Measurements from ENCODE around the gene KLHL35. TPM values are rescaled to one million over a fixed set of nuclear protein-coding genes. Genes with fewer than 3 reads are reported as not detected.

KLHL35 gene
- total and polyA plus RNA-seq, 12 donors, result 0.25 to 3.5 (median 0.93) TPM

DNA sequence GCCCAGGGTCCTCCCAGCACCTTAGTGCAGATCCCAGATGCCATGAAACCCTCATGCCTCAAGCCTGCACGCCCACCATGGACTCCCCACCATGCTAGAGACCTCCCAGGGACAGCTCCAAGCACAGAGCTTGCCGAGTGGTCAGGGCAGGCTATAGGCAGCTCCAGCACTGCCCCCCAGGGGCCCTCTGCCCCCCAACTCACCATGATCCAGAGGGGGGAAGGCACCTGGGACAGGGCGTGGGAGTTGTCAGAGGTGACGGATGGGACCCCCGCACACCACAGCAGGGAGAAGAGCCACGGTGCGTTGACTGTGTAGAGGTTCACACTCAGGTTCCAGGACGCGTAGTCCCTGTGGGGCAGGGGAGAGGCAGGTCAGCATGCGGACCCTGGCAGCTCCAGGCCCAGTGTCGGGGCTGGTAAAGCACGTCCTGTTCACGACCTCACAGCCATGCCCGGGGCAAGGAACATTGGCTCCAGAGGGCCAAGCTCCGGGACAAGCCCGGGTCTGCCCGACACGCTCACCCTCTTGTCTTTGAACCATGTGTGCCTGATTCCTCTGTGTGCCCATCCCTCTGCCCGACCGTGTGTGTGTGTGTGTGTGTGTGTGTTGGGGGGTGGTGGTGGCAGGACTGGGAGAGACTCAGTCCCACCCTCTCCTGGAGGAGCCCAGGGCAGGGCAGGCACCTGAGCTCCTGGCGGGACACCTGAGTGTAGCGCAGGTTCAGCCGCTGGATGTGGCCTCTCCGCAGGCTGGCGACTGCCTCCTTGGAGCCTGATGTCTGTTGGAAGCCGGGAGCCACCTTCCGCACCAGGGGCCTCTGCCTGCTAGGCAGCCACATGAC is 8.2 kb upstream of the KLHL35 start:
- no peak overlapping the region for H3K27ac ChIP-seq
- no peaks in the 10 kb centered on the region for H3K36me3 ChIP-seq (replicated peaks in 1 of 2)
- DNase-seq, result no peak
- no peaks in the 10 kb centered on the region for H3K9me3 ChIP-seq (replicated peaks in 1 of 3)
- WGBS, 4 donors, result 75 to 81% (median 80%) methylated on average over 6 to 27 of the region's 27 CpGs
- no peaks in the 10 kb centered on the region for H3K4me1 ChIP-seq (replicated peaks in 1 of 2)
- TF ChIP-seq, protein P1, sequence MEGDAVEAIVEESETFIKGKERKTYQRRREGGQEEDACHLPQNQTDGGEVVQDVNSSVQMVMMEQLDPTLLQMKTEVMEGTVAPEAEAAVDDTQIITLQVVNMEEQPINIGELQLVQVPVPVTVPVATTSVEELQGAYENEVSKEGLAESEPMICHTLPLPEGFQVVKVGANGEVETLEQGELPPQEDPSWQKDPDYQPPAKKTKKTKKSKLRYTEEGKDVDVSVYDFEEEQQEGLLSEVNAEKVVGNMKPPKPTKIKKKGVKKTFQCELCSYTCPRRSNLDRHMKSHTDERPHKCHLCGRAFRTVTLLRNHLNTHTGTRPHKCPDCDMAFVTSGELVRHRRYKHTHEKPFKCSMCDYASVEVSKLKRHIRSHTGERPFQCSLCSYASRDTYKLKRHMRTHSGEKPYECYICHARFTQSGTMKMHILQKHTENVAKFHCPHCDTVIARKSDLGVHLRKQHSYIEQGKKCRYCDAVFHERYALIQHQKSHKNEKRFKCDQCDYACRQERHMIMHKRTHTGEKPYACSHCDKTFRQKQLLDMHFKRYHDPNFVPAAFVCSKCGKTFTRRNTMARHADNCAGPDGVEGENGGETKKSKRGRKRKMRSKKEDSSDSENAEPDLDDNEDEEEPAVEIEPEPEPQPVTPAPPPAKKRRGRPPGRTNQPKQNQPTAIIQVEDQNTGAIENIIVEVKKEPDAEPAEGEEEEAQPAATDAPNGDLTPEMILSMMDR (IDR thresholded peaks at IDR 0.05), result no peak
- TF ChIP-seq POLR2A (IDR thresholded peaks at IDR 0.05), result no peak
- no peaks in the 10 kb centered on the region for H3K27me3 ChIP-seq
- intact Hi-C loops (cut with DNase I), result no loop called here
- H3K4me3 ChIP-seq, result no peak overlapping the region

GRCh38 chr11:75439495-75440120 is 6.6 kb upstream of the KLHL35 start:
- TF ChIP-seq POLR2A (IDR thresholded peaks at IDR 0.05), result no peak
- TF ChIP-seq, protein P1 (IDR thresholded peaks at IDR 0.05), result no peak
- intact Hi-C loops (cut with DNase I), result no loop called here
- Histone ChIP-seq H3K27me3 (no peaks in the 10 kb centered on the region), H3K36me3 (replicated peaks in 1 of 2) (no peaks in the 10 kb centered on the region), H3K9me3 (replicated peaks in 1 of 3) (no peaks in the 10 kb centered on the region), H3K4me1 (replicated peaks in 1 of 2) (no peaks in the 10 kb centered on the region), H3K27ac (no peak overlapping the region), H3K4me3 (no peak overlapping the region)
- whole genome bisulfite sequencing, 4 donors, result 71 to 84% (median 75%) methylated on average over 8 to 13 of the region's 13 CpGs
- DNase-seq, result no peak

DNA sequence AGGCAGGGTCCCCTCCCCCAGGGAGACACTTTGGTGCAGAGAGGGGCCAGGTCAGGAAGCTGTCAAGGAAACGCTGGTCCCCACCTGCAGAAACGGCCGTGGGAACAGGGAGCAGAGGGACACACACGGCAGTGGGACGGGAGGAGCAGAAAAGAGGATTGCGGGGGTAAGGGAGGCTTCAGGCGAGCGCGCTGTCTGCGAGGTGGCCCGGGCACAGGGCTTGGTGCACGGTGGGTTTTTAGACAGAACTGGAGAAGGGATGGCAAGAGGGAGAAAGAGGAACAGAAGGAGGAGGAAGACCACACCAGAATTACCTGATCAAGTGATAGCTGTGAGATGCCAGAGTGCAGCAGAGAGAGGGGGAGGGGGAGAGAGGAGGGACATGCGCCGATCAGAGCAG is 6.0 kb upstream of the KLHL35 start:
- intact Hi-C loops (cut with DNase I), result no loop called here

More for the DNA sequence above, 6.0 kb upstream of the KLHL35 start:
- TF ChIP-seq POLR2A (IDR thresholded peaks at IDR 0.05), result no peak
- TF ChIP-seq, protein P1 (IDR thresholded peaks at IDR 0.05), result no peak
- DNase-seq, result no peak
- H3K9me3 ChIP-seq (replicated peaks in 1 of 3), result no peaks in the 10 kb centered on the region
- no peak overlapping the region for H3K4me3 ChIP-seq
- 68 to 78% (median 76%) methylated on average over 14 of the region's 14 CpGs for WGBS, 4 donors
- H3K36me3 ChIP-seq (replicated peaks in 1 of 2), result no peaks in the 10 kb centered on the region
- no peaks in the 10 kb centered on the region for H3K27me3 ChIP-seq
- H3K4me1 ChIP-seq (replicated peaks in 1 of 2), result no peaks in the 10 kb centered on the region
- no peak overlapping the region for H3K27ac ChIP-seq
